ENCODE results near the gene RNF31. TPM values are rescaled to one million over a fixed set of nuclear protein-coding genes. Genes with fewer than 3 reads are reported as not detected.

Gene RNF31
- total and polyA plus RNA-seq, 2 of the 13 experiments (the other 11 are each of a cell fraction or from before 2014, with no cell fraction given): 48.2 to 86.8 TPM

DNA sequence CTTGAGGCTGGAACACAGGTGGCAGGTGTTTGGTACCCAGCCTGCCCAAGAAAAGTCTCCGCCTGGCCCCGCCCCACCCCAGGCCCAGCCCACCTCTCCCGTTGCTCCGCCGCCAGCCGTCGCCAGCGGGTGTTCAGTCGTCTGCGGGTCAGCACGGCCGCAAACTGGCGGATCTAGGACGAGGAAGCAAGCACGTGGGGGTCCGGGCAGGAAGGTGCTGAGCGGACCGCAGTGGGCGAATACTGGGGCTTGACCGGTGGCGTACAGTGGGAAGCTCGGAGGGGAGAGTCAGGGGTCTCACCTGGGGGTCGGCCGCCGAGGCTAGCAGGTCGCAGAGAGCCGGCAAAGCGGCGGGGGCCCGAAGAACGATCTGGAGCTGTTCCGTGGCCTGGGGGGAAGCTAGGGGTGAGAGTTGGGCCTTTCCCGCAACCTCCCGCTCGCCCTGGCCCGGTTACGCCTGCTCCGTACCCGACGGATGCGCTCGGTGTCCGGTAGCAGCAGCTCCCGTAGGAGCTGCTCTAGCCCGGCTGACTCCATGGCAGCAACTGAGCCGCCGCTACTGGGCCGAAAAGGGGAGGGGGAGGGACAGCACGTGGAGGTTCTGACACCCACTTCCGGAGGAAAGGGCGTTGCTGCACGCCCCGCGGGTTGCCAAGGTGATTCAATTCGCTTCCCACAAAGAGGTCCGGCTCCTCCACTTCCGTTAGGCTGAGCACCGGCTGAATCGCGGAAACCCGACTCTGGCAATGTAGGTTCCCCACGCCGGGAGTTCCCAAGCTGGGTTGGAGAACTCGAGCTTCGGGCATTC, 41.2 kb downstream of the RNF31 start, which contains the start of gene IPO4 (continued):
- peak; percentile 97 for TF ChIP-seq ARNTL (CRISPR knock-in tag; IDR thresholded peaks at IDR 0.05)
- TF ChIP-seq YEATS4 (CRISPR knock-in tag; IDR thresholded peaks at IDR 0.05; ENCODE audit: borderline replicate concordance): peak; percentile 100
- TF ChIP-seq, protein P1, sequence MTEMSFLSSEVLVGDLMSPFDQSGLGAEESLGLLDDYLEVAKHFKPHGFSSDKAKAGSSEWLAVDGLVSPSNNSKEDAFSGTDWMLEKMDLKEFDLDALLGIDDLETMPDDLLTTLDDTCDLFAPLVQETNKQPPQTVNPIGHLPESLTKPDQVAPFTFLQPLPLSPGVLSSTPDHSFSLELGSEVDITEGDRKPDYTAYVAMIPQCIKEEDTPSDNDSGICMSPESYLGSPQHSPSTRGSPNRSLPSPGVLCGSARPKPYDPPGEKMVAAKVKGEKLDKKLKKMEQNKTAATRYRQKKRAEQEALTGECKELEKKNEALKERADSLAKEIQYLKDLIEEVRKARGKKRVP (CRISPR knock-in tag; IDR thresholded peaks at IDR 0.05): no peak
- TF ChIP-seq ZFP82 (CRISPR knock-in tag; IDR thresholded peaks at IDR 0.05; ENCODE audit: borderline replicate concordance): no peak
- no peak for TF ChIP-seq ZNF737 (CRISPR knock-in tag; IDR thresholded peaks at IDR 0.05; ENCODE audit: borderline replicate concordance)
- TF ChIP-seq SP140L (CRISPR knock-in tag; IDR thresholded peaks at IDR 0.05; ENCODE audit: borderline replicate concordance): peak; percentile 99; the same call in 1 of the 2 replicates
- peak; percentile 91 for TF ChIP-seq MIER2 (CRISPR knock-in tag; IDR thresholded peaks at IDR 0.05)
- TF ChIP-seq, protein P2, sequence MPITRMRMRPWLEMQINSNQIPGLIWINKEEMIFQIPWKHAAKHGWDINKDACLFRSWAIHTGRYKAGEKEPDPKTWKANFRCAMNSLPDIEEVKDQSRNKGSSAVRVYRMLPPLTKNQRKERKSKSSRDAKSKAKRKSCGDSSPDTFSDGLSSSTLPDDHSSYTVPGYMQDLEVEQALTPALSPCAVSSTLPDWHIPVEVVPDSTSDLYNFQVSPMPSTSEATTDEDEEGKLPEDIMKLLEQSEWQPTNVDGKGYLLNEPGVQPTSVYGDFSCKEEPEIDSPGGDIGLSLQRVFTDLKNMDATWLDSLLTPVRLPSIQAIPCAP (CRISPR knock-in tag; IDR thresholded peaks at IDR 0.05; ENCODE audit: low read depth): peak; percentile 85
- TF ChIP-seq, protein P3, sequence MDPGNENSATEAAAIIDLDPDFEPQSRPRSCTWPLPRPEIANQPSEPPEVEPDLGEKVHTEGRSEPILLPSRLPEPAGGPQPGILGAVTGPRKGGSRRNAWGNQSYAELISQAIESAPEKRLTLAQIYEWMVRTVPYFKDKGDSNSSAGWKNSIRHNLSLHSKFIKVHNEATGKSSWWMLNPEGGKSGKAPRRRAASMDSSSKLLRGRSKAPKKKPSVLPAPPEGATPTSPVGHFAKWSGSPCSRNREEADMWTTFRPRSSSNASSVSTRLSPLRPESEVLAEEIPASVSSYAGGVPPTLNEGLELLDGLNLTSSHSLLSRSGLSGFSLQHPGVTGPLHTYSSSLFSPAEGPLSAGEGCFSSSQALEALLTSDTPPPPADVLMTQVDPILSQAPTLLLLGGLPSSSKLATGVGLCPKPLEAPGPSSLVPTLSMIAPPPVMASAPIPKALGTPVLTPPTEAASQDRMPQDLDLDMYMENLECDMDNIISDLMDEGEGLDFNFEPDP (CRISPR knock-in tag; conservative IDR thresholded peaks at IDR 0.05): no peak
- TF ChIP-seq, protein P4, sequence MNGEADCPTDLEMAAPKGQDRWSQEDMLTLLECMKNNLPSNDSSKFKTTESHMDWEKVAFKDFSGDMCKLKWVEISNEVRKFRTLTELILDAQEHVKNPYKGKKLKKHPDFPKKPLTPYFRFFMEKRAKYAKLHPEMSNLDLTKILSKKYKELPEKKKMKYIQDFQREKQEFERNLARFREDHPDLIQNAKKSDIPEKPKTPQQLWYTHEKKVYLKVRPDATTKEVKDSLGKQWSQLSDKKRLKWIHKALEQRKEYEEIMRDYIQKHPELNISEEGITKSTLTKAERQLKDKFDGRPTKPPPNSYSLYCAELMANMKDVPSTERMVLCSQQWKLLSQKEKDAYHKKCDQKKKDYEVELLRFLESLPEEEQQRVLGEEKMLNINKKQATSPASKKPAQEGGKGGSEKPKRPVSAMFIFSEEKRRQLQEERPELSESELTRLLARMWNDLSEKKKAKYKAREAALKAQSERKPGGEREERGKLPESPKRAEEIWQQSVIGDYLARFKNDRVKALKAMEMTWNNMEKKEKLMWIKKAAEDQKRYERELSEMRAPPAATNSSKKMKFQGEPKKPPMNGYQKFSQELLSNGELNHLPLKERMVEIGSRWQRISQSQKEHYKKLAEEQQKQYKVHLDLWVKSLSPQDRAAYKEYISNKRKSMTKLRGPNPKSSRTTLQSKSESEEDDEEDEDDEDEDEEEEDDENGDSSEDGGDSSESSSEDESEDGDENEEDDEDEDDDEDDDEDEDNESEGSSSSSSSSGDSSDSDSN (CRISPR knock-in tag; IDR thresholded peaks at IDR 0.05): peak; percentile 96
- TF ChIP-seq HMG20B (CRISPR knock-in tag; conservative IDR thresholded peaks at IDR 0.05): peak; percentile 79
- no peak for TF ChIP-seq ZNF589 (CRISPR knock-in tag; conservative IDR thresholded peaks at IDR 0.05)
- TF ChIP-seq, protein P5, sequence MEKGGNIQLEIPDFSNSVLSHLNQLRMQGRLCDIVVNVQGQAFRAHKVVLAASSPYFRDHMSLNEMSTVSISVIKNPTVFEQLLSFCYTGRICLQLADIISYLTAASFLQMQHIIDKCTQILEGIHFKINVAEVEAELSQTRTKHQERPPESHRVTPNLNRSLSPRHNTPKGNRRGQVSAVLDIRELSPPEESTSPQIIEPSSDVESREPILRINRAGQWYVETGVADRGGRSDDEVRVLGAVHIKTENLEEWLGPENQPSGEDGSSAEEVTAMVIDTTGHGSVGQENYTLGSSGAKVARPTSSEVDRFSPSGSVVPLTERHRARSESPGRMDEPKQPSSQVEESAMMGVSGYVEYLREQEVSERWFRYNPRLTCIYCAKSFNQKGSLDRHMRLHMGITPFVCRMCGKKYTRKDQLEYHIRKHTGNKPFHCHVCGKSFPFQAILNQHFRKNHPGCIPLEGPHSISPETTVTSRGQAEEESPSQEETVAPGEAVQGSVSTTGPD (CRISPR knock-in tag; IDR thresholded peaks at IDR 0.05): peak; percentile 83
- TF ChIP-seq NONO (IDR thresholded peaks at IDR 0.05): no peak
- no peak for TF ChIP-seq NONO (CRISPR knock-in tag; conservative IDR thresholded peaks at IDR 0.05)
- TF ChIP-seq ZNF33A (CRISPR knock-in tag; IDR thresholded peaks at IDR 0.05; ENCODE audit: borderline replicate concordance): no peak
- TF ChIP-seq ZBTB20 (CRISPR knock-in tag; IDR thresholded peaks at IDR 0.05; ENCODE audit: borderline replicate concordance, low read depth): peak; percentile 83; the same call in 1 of the 2 replicates
- peak; percentile 91; the same call in 1 of the 2 replicates for TF ChIP-seq ATAD3A (CRISPR knock-in tag; IDR thresholded peaks at IDR 0.05)
- no peak for TF ChIP-seq LCORL (IDR thresholded peaks at IDR 0.05)
- TF ChIP-seq LCORL (CRISPR knock-in tag; IDR thresholded peaks at IDR 0.05): peak; percentile 93

Measured in HepG2 (cell line).